Endodermal cell (in vitro differentiated cells): ENCODE results near the gene MGAT3. TPM values are rescaled to one million over a fixed set of nuclear protein-coding genes. Genes with fewer than 3 reads are reported as not detected.

Source experiments
- DNase-seq: peaks from one replicate; pipeline ENCODE4 v3.0.0-alpha.2; 2017
- H3K27ac ChIP-seq: 2 replicates; pipeline ENCODE4 v1.5.1; 2013; ENCODE audit warnings: mild to moderate bottlenecking, low read depth, low read length, moderate library complexity
- H3K27me3 ChIP-seq: 2 replicates; pipeline ENCODE4 v1.6.1; 2013; ENCODE audit warnings: mild to moderate bottlenecking, low read length, moderate library complexity; ENCODE audit not compliant: insufficient read depth, control insufficient read depth, poor library complexity, severe bottlenecking
- H3K36me3 ChIP-seq: 2 replicates; pipeline ENCODE4 v1.7.0; 2013; ENCODE audit warnings: mild to moderate bottlenecking, low read length, moderate library complexity; ENCODE audit not compliant: control insufficient read depth, insufficient read depth
- H3K4me1 ChIP-seq: one replicate; pipeline ENCODE4 v1.7.0; 2013; ENCODE audit warnings: low read length; ENCODE audit not compliant: control insufficient read depth, insufficient read depth
- H3K4me3 ChIP-seq: 2 replicates; pipeline ENCODE4 v1.5.1; 2013; ENCODE audit warnings: mild to moderate bottlenecking, low read length, moderate library complexity
- H3K9ac ChIP-seq: 2 replicates; pipeline ENCODE4 v1.6.1; 2013; ENCODE audit warnings: mild to moderate bottlenecking, low read length, moderate library complexity; ENCODE audit not compliant: poor library complexity, severe bottlenecking; ENCODE audit errors: extremely low read depth
- H3K9me3 ChIP-seq: 2 replicates; pipeline ENCODE4 v1.6.1; 2013; ENCODE audit warnings: mild to moderate bottlenecking, low read length, moderate library complexity; ENCODE audit not compliant: control insufficient read depth
- H3K27ac Mint-ChIP-seq: 2 replicates; pipeline ENCODE4 v1.8.0; 2020; ENCODE audit warnings: mixed read lengths
- H3K27me3 Mint-ChIP-seq: 2 replicates; pipeline ENCODE4 v1.8.0; 2021; ENCODE audit warnings: mild to moderate bottlenecking, mixed read lengths; ENCODE audit not compliant: insufficient read depth
- H3K36me3 Mint-ChIP-seq: 2 replicates; pipeline ENCODE4 v1.8.0; 2020; ENCODE audit warnings: low read depth, mixed read lengths
- H3K4me1 Mint-ChIP-seq: 2 replicates; pipeline ENCODE4 v1.8.0; 2020; ENCODE audit warnings: mixed read lengths
- H3K4me3 Mint-ChIP-seq: 2 replicates; pipeline ENCODE4 v1.8.0; 2020; ENCODE audit warnings: mild to moderate bottlenecking, moderate library complexity, mixed read lengths
- H3K9me3 Mint-ChIP-seq: 2 replicates; pipeline ENCODE4 v1.8.0; 2020; ENCODE audit warnings: mild to moderate bottlenecking, mixed read lengths
- WGBS, 2 experiments: methylation state at CpG; one replicate each; pipeline versions ENCODE4 v1.1.5 to v1.1.7; 2013; ENCODE audit warnings: missing lambda C conversion rate in 2 of 2, mixed read lengths in 1 of 2; ENCODE audit not compliant: insufficient coverage in 1 of 2, insufficient read length in 1 of 2; 5-methylcytosine and 5-hydroxymethylcytosine counted together
- total RNA-seq, 2 donors: library from RNA; stranded (reverse); fragmentation: NEBNext Ultra II Directional in 1 of 2; extraction: Animal tissue kit (Norgen Biotek cat#: 25700) in 1 of 2; gene quantifications; 2 replicates in 1 of 2; 3 replicates in 1 of 2; pipeline ENCODE4 v1.2.1, GENCODE V29; 2021
- TF ChIP-seq, protein P1 (sequence below): fragments of 200-600 bp; sonication (generic); conservative IDR thresholded peaks from 2 replicates; pipeline ENCODE4 v1.5.0; 2021; ENCODE audit warnings: antibody characterized with exemption, mild to moderate bottlenecking

Gene MGAT3
- total RNA-seq, 2 donors from 2014 or later: 9.0 to 16.7 TPM

GRCh38 chr22:39429186-39429585, 27.6 kb upstream of the MGAT3 start:
- H3K27me3 ChIP-seq: no peaks in the 10 kb centered on the region
- H3K9me3 ChIP-seq: no peaks in the 10 kb centered on the region
- Mint-ChIP-seq H3K4me3 (no peak overlapping the region), H3K36me3 (peaks cover 36% of the 10 kb centered on the region), H3K27me3 (no peaks in the 10 kb centered on the region), H3K4me1 (peaks cover 12% of the 10 kb centered on the region), H3K27ac (no peak overlapping the region), H3K9me3 (no peaks in the 10 kb centered on the region)
- peaks cover 25% of the 10 kb centered on the region for H3K36me3 ChIP-seq
- 93 to 96% methylated on average over 12 to 13 of the region's 13 CpGs for WGBS, 2 experiments
- DNase-seq: no peak
- no peak overlapping the region for H3K4me3 ChIP-seq
- no peak overlapping the region for H3K27ac ChIP-seq
- no peak overlapping the region for H3K9ac ChIP-seq
- TF ChIP-seq, protein P1, sequence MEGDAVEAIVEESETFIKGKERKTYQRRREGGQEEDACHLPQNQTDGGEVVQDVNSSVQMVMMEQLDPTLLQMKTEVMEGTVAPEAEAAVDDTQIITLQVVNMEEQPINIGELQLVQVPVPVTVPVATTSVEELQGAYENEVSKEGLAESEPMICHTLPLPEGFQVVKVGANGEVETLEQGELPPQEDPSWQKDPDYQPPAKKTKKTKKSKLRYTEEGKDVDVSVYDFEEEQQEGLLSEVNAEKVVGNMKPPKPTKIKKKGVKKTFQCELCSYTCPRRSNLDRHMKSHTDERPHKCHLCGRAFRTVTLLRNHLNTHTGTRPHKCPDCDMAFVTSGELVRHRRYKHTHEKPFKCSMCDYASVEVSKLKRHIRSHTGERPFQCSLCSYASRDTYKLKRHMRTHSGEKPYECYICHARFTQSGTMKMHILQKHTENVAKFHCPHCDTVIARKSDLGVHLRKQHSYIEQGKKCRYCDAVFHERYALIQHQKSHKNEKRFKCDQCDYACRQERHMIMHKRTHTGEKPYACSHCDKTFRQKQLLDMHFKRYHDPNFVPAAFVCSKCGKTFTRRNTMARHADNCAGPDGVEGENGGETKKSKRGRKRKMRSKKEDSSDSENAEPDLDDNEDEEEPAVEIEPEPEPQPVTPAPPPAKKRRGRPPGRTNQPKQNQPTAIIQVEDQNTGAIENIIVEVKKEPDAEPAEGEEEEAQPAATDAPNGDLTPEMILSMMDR: no peak
- H3K4me1 ChIP-seq: no peaks in the 10 kb centered on the region

- no peak overlapping the region for H3K27ac ChIP-seq
- H3K27me3 Mint-ChIP-seq: no peaks in the 10 kb centered on the region
- DNase-seq: no peak
- TF ChIP-seq, protein P1: no peak
- H3K9me3 Mint-ChIP-seq: no peaks in the 10 kb centered on the region
- H3K27me3 ChIP-seq: no peaks in the 10 kb centered on the region
- H3K4me1 Mint-ChIP-seq: peaks cover 12% of the 10 kb centered on the region
- H3K9ac ChIP-seq: no peak overlapping the region
- H3K4me3 Mint-ChIP-seq: no peak overlapping the region
- no peak overlapping the region for H3K4me3 ChIP-seq
- H3K4me1 ChIP-seq: no peaks in the 10 kb centered on the region
- H3K9me3 ChIP-seq: no peaks in the 10 kb centered on the region
- H3K36me3 ChIP-seq: peaks cover 25% of the 10 kb centered on the region
- no peak overlapping the region for H3K27ac Mint-ChIP-seq
- WGBS, 2 experiments: 91 to 93% methylated on average over 20 to 27 of the region's 27 CpGs
- peaks cover 32% of the 10 kb centered on the region for H3K36me3 Mint-ChIP-seq
Observed at GRCh38 chr22:39429916-39430575, 26.8 kb upstream of the MGAT3 start.

DNA sequence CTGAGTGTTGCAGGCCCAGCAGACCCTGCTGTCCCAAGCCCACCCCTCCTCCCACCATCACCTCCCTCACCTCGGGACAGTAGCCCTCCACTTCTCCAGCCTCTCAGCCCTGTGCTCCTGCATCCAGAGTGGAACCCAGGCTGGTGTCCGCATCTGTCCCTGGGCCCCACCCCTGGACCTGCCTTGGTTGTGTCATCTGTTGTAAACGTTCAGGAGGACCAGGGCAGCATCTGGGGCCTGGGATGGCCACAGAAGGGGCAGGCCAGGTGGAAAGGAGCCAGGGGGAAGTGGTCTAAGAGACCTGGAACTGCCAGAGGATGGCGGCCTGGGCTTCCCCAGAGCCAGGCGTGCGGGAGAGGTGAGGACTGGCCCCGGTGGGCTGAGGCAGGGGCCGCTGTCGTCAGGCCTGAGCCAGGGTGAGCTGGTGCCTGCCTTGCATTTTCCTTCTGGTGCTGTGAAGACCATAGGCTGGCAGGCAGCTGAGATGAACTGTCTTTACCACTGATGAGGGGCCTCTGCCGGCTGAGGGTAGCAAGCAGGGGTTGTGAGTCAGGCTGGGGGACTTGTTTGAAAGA, 26.1 kb upstream of the MGAT3 start:
- H3K4me1 ChIP-seq: no peaks in the 10 kb centered on the region
- H3K27ac ChIP-seq: no peak overlapping the region
- TF ChIP-seq, protein P1: no peak
- WGBS, 2 experiments: 91 to 96% methylated on average over 4 to 10 of the region's 10 CpGs
- no peaks in the 10 kb centered on the region for H3K27me3 Mint-ChIP-seq
- peaks cover 25% of the 10 kb centered on the region for H3K36me3 ChIP-seq
- no peak for DNase-seq
- H3K9me3 Mint-ChIP-seq: no peaks in the 10 kb centered on the region
- H3K4me3 Mint-ChIP-seq: no peak overlapping the region
- no peaks in the 10 kb centered on the region for H3K9me3 ChIP-seq
- H3K27me3 ChIP-seq: no peaks in the 10 kb centered on the region
- no peak overlapping the region for H3K4me3 ChIP-seq
- peaks cover 32% of the 10 kb centered on the region for H3K36me3 Mint-ChIP-seq
- H3K27ac Mint-ChIP-seq: no peak overlapping the region
- H3K4me1 Mint-ChIP-seq: peaks cover 12% of the 10 kb centered on the region
- no peak overlapping the region for H3K9ac ChIP-seq
